Mesenchymal stem cell (in vitro differentiated cells and primary cell): ENCODE data around the gene CDH2.

Experiments
- DNase-seq: peaks from one replicate; pipeline ENCODE4 v3.0.0-alpha.2; 2013
- H2AFZ ChIP-seq: one replicate; pipeline ENCODE4 v1.6.1; 2013; ENCODE audit warnings: low read depth, mild to moderate bottlenecking, control low read depth, inconsistent platforms, low read length, moderate library complexity
- H2AK5ac ChIP-seq: 2 replicates; pipeline ENCODE4 v1.6.1; 2013; ENCODE audit warnings: low read length, moderate library complexity, mild to moderate bottlenecking, inconsistent platforms; ENCODE audit not compliant: severe bottlenecking
- H2BK120ac ChIP-seq: one replicate; pipeline ENCODE4 v1.6.1; 2013; ENCODE audit warnings: low read depth, mild to moderate bottlenecking, inconsistent platforms, low read length, moderate library complexity
- H2BK12ac ChIP-seq, 2 experiments: one replicate each; pipeline ENCODE4 v1.6.1; 2013; ENCODE audit warnings: inconsistent platforms in 2 of 2, low read length in 2 of 2, mild to moderate bottlenecking in 2 of 2, moderate library complexity in 2 of 2, control low read depth in 1 of 2
- H2BK15ac ChIP-seq: one replicate; pipeline ENCODE4 v1.6.1; 2013; ENCODE audit warnings: mild to moderate bottlenecking, low read depth, inconsistent platforms; ENCODE audit not compliant: poor library complexity, severe bottlenecking
- H2BK5ac ChIP-seq: 2 replicates; pipeline ENCODE4 v1.6.1; 2013; ENCODE audit warnings: low read depth, mild to moderate bottlenecking, low read length, control low read depth, inconsistent platforms; ENCODE audit not compliant: poor library complexity, severe bottlenecking
- H3K14ac ChIP-seq, 2 experiments: one replicate each; pipeline ENCODE4 v1.6.1; 2013; ENCODE audit warnings: inconsistent platforms in 2 of 2, low read length in 2 of 2, control low read depth in 1 of 2, mild to moderate bottlenecking in 1 of 2, moderate library complexity in 1 of 2
- H3K18ac ChIP-seq, 2 experiments: one replicate each; pipeline ENCODE4 v1.6.1; 2013; ENCODE audit warnings: inconsistent platforms in 2 of 2, low read length in 2 of 2, control low read depth in 1 of 2, low read depth in 1 of 2, mild to moderate bottlenecking in 1 of 2
- H3K23ac ChIP-seq, 2 experiments: one replicate each; pipeline ENCODE4 v1.6.1; 2013; ENCODE audit warnings: inconsistent platforms in 2 of 2, low read length in 2 of 2, mild to moderate bottlenecking in 2 of 2, moderate library complexity in 2 of 2, control low read depth in 1 of 2
- H3K27ac ChIP-seq: 2 replicates; pipeline ENCODE4 v1.5.1; 2013; ENCODE audit warnings: mild to moderate bottlenecking, moderate library complexity, low read length, control low read depth, inconsistent platforms; ENCODE audit not compliant: poor library complexity, severe bottlenecking
- H3K27me3 ChIP-seq, 2 experiments: 2 replicates each; pipeline versions ENCODE4 v1.6.1 to v1.7.0; 2013; ENCODE audit warnings: low read length in 2 of 2, mild to moderate bottlenecking in 2 of 2, moderate library complexity in 2 of 2, control low read depth in 1 of 2, inconsistent platforms in 1 of 2; ENCODE audit not compliant: control insufficient read depth in 1 of 2, insufficient read depth in 1 of 2
- H3K36me3 ChIP-seq, 2 experiments: 2 replicates each; pipeline versions ENCODE4 v1.6.1 to v1.7.0; 2013; ENCODE audit warnings: low read length in 2 of 2, control low read depth in 1 of 2, inconsistent platforms in 1 of 2, low read depth in 1 of 2, mild to moderate bottlenecking in 1 of 2; ENCODE audit not compliant: insufficient read depth in 2 of 2, control insufficient read depth in 1 of 2
- H3K4ac ChIP-seq, 2 experiments: one replicate each; pipeline ENCODE4 v1.6.1; 2013; ENCODE audit warnings: inconsistent platforms in 2 of 2, low read length in 2 of 2, mild to moderate bottlenecking in 2 of 2, moderate library complexity in 2 of 2, control low read depth in 1 of 2, low read depth in 1 of 2
- H3K4me1 ChIP-seq: 2 replicates; pipeline ENCODE4 v1.6.1; 2013; ENCODE audit warnings: low read depth, low read length, control low read depth; ENCODE audit not compliant: control insufficient read depth, insufficient read depth
- H3K4me2 ChIP-seq: 2 replicates; pipeline ENCODE4 v1.6.1; 2013; ENCODE audit warnings: low read length, mild to moderate bottlenecking, inconsistent platforms; ENCODE audit not compliant: poor library complexity, severe bottlenecking
- H3K4me3 ChIP-seq, 2 experiments: 2 replicates each; pipeline versions ENCODE4 v1.5.1 to v1.7.0; 2013; ENCODE audit warnings: low read length in 2 of 2, mild to moderate bottlenecking in 2 of 2, control low read depth in 1 of 2, low read depth in 1 of 2; ENCODE audit not compliant: insufficient read depth in 1 of 2
- H3K79me1 ChIP-seq: replicated peaks from 2 replicates; pipeline ENCODE4 v1.6.1; 2013; ENCODE audit warnings: mild to moderate bottlenecking, control low read depth, low read length, inconsistent platforms; ENCODE audit not compliant: poor library complexity, severe bottlenecking
- H3K9ac ChIP-seq: 2 replicates; pipeline ENCODE4 v1.7.0; 2013; ENCODE audit warnings: mild to moderate bottlenecking, low read length, moderate library complexity
- H3K9me3 ChIP-seq: 2 replicates; pipeline ENCODE4 v1.7.0; 2013; ENCODE audit warnings: mild to moderate bottlenecking, low read length; ENCODE audit not compliant: control insufficient read depth
- H4K8ac ChIP-seq: one replicate; pipeline ENCODE4 v1.6.1; 2013; ENCODE audit warnings: inconsistent platforms, mild to moderate bottlenecking, low read length, moderate library complexity
- H4K91ac ChIP-seq: one replicate; pipeline ENCODE4 v1.6.1; 2013; ENCODE audit warnings: mild to moderate bottlenecking, low read length, inconsistent platforms
- WGBS: methylation state at CpG from one replicate; pipeline ENCODE4 v1.1.7; 2013; ENCODE audit warnings: mixed read lengths; 5-methylcytosine and 5-hydroxymethylcytosine counted together

The CDH2 gene

DNA sequence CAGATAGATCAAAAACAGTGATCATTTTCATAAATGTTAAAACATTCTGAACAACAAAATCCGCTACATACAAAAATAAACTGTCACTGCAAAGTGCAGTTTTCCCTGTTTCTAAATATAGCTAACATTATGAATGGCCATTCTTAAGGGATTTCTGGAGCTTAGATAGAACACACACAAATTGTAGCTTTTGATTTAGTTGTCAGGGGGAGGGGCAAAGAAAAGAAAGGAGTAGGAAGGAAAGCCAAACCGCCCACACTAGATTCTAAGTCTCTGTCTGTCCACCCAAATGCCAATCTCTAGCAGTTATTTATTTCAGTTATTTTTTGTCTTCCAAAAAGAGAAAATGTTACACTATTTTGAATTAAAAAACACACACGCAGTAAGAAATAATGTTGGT, 182.4 kb downstream of the CDH2 start:
- no peaks in the 10 kb centered on the region for H3K9me3 ChIP-seq
- H2BK12ac ChIP-seq: no peak overlapping the region
- H3K27me3 ChIP-seq: no peaks in the 10 kb centered on the region
- H4K91ac ChIP-seq: no peak overlapping the region
- no peak overlapping the region for H3K4ac ChIP-seq
- H3K23ac ChIP-seq: no peak overlapping the region
- peaks cover 2% of the 10 kb centered on the region for H3K4me1 ChIP-seq
- no peak overlapping the region for H3K27ac ChIP-seq
- no peak overlapping the region for H3K18ac ChIP-seq
- H2BK120ac ChIP-seq: no peak overlapping the region
- no peak overlapping the region for H4K8ac ChIP-seq
- peaks cover 6% of the 10 kb centered on the region for H3K79me1 ChIP-seq
- H3K4me2 ChIP-seq: no peak overlapping the region
- 50% methylated on average over 2 of the region's 3 CpGs for WGBS
- H3K36me3 ChIP-seq: peaks cover 8 to 17% of the 10 kb centered on the region in 2 experiments
- H2AK5ac ChIP-seq: no peak overlapping the region
- H3K9ac ChIP-seq: no peak overlapping the region
- DNase-seq: peak; percentile 3
- no peak overlapping the region for H3K4me3 ChIP-seq
- H2BK15ac ChIP-seq: no peak overlapping the region
- H2AFZ ChIP-seq: no peak overlapping the region
- no peak overlapping the region for H2BK5ac ChIP-seq
- no peak overlapping the region for H3K14ac ChIP-seq

DNA sequence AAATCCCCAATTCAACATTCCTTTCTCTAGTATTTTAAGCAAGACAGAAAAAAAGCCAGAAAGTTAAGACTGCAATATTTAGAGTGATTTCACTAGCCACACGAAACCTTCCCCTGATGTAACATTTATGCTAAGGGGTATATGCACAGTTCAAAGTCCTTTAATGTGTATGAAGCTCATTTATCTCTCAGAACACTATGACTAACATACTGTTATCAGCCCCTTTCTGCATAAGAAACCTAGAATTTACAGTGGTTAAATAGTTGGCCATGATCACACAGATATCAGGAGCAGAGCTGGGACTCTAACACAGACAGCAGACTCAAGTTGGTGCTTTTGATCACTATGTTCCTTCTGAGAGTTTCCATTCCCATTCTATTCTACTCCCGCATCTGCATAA, 185.5 kb downstream of the CDH2 start:
- Histone ChIP-seq H4K91ac (no peak overlapping the region), H3K79me1 (peaks cover 2% of the 10 kb centered on the region), H2AK5ac (no peak overlapping the region), H2BK5ac (no peak overlapping the region), H3K4ac (no peak overlapping the region), H3K18ac (no peak overlapping the region), H3K4me1 (peaks cover under 1% of the 10 kb centered on the region), H4K8ac (no peak overlapping the region), H2BK12ac (no peak overlapping the region), H3K23ac (no peak overlapping the region), H3K27me3 (no peaks in the 10 kb centered on the region), H3K27ac (no peak overlapping the region), H3K4me3 (no peak overlapping the region), H3K14ac (no peak overlapping the region), H3K4me2 (no peak overlapping the region), H2BK15ac (no peak overlapping the region), H2AFZ (no peak overlapping the region), H3K36me3 (peaks cover 4 to 17% of the 10 kb centered on the region in 2 experiments), H2BK120ac (no peak overlapping the region), H3K9ac (no peak overlapping the region), H3K9me3 (no peaks in the 10 kb centered on the region)
- no peak for DNase-seq
- 100% methylated on average over 1 of the region's 2 CpGs for WGBS

DNA sequence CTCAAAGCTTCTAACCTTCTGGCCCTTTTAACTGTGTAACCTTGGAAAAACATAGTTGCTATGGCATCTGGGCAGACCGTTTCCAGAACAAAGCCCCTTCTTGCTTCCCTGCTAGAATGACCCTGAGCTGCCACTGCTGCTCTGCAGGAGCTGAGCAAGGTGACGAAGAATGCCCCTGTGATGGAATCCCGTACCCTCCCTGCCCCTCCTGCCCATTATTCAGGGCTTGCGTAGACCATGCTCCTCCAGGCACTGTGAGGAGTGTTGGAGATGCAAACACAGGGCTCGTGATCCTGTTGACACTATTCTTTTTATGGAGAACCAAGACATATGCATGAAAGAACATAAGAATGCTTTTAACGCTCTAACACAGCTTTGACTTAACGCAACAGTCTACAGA, 191.1 kb downstream of the CDH2 start:
- Histone ChIP-seq H3K9ac (no peak overlapping the region), H3K4ac (no peak overlapping the region), H3K14ac (no peak overlapping the region), H3K27me3 (no peaks in the 10 kb centered on the region), H4K91ac (no peak overlapping the region), H3K79me1 (peaks cover 3% of the 10 kb centered on the region), H2BK5ac (no peak overlapping the region), H2AFZ (no peak overlapping the region), H3K4me3 (no peak overlapping the region), H2BK120ac (no peak overlapping the region), H3K4me2 (no peak overlapping the region), H4K8ac (no peak overlapping the region), H3K4me1 (no peaks in the 10 kb centered on the region), H2BK12ac (no peak overlapping the region), H3K23ac (no peak overlapping the region), H2BK15ac (no peak overlapping the region), H2AK5ac (no peak overlapping the region), H3K9me3 (no peaks in the 10 kb centered on the region), H3K18ac (no peak overlapping the region), H3K36me3 (peaks cover 5 to 8% of the 10 kb centered on the region in 2 experiments), H3K27ac (no peak overlapping the region)
- DNase-seq: no peak
- WGBS: 96% methylated on average over 7 of the region's 7 CpGs

DNA sequence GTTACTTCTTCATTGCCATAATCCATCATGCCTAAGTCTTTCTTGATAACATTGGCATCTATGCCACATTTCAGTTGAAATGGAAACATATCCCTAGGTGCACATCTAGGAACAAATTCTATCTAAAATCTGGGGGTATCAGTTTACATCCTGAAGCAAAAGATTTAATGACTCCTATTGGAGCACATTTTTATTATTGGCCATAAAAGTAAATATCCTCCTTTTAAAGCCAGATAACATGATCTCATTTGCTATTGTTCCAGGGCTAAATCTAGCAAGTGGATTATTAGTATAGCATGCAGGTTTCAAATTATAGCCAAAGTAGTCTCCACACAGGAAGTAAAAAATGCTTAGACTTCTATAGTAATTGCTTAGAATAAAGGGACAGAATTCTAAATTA, 193.2 kb downstream of the CDH2 start:
- peaks cover 5 to 8% of the 10 kb centered on the region in 2 experiments for H3K36me3 ChIP-seq
- H3K4me1 ChIP-seq: no peaks in the 10 kb centered on the region
- no peak overlapping the region for H2BK15ac ChIP-seq
- H3K27ac ChIP-seq: no peak overlapping the region
- H4K91ac ChIP-seq: no peak overlapping the region
- no peaks in the 10 kb centered on the region for H3K9me3 ChIP-seq
- H3K79me1 ChIP-seq: peaks cover 3% of the 10 kb centered on the region
- no peak overlapping the region for H3K14ac ChIP-seq
- no peaks in the 10 kb centered on the region for H3K27me3 ChIP-seq
- H2BK5ac ChIP-seq: no peak overlapping the region
- no peak overlapping the region for H2BK120ac ChIP-seq
- no peak overlapping the region for H2AK5ac ChIP-seq
- no peak for DNase-seq
- no peak overlapping the region for H3K4me2 ChIP-seq
- H3K9ac ChIP-seq: no peak overlapping the region
- H4K8ac ChIP-seq: no peak overlapping the region
- no peak overlapping the region for H3K23ac ChIP-seq
- no peak overlapping the region for H3K18ac ChIP-seq
- no peak overlapping the region for H3K4ac ChIP-seq
- H3K4me3 ChIP-seq: no peak overlapping the region
- H2AFZ ChIP-seq: no peak overlapping the region
- no peak overlapping the region for H2BK12ac ChIP-seq
